HTERT RPE-1 (cell line): Measurements from ENCODE around the gene FKBP2.

ENCODE experiments used
- in situ Hi-C: fragments of 300-500 bp; cut with MboI; formaldehyde crosslinking; loops from 4 replicates; pipeline ENCODE4 v1.14.3; 2020; ENCODE audit warnings: low sequenced_read_pairs

FKBP2 gene

DNA sequence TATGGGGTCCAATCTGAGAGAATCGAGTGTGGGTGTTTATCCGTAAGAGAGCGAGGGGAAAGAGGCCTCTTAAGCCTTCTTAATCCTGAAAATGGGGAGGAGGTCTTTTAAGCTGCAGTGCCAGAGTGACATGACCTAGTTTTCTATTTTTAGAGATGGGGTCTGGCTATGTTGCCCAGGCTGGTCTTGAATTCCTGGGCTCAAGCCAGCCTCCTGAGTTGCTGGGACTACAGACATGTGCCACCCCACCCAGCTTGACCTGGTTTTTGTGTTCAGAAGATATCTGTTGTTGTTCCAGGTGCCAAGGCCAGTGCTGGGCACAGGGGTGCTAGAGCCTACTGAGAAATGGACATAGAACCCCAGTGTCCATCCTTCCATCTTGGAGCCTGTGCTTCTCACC is 42.2 kb downstream of the FKBP2 start:
- in situ Hi-C loops, result no loop called here

DNA sequence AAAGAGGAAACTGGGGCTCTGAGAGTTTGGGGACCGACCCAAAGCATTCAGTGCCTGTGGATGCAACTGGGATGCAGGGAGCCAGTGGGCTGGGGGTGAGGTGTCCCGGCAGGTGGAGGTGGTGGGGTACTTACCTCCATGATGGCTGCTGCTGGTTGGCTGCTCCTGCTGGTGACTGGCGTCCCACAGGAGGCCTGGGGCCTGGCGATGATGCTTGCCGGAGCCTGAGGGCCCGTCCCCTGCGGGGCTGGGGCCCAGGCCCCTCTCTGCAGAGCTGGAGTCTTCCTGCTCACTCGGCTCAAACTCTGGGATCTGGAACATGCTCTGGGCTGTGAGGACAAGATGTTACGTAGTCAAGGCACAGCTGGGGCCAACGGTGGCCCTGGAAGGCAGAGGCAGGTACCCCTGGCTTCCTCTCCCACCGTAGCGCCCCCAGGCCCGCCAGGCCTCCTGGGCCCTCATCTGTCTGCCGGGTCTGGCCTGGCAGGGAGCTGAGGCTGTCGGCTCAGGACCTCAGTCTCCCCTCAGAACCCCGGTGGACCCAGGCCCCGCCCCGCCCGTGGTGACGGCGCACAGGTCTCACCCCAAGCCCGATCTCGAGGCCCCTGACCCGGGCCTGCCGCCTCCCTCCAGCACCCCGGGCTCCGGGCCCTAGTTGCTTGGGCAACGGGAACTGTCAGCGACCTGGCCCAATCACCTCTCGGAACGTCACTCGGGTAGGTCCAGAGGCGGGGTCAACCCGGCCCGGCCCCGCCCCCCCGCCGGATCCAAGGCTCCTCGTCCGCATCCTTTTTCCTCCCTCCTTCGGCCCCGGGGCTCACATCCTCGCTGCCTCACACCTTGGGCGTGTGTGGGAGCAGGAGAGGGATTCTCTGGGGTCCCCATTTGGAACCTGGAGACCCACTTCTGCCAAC is 43.4 kb downstream of the FKBP2 start, which contains the start of gene BAD:
Gene BAD, minus strand, starts transcription at position 618 of the 914 bp plus-strand sequence. Its CDS starts 297 bp downstream, at position 321.
- in situ Hi-C loops, result no loop called here

DNA sequence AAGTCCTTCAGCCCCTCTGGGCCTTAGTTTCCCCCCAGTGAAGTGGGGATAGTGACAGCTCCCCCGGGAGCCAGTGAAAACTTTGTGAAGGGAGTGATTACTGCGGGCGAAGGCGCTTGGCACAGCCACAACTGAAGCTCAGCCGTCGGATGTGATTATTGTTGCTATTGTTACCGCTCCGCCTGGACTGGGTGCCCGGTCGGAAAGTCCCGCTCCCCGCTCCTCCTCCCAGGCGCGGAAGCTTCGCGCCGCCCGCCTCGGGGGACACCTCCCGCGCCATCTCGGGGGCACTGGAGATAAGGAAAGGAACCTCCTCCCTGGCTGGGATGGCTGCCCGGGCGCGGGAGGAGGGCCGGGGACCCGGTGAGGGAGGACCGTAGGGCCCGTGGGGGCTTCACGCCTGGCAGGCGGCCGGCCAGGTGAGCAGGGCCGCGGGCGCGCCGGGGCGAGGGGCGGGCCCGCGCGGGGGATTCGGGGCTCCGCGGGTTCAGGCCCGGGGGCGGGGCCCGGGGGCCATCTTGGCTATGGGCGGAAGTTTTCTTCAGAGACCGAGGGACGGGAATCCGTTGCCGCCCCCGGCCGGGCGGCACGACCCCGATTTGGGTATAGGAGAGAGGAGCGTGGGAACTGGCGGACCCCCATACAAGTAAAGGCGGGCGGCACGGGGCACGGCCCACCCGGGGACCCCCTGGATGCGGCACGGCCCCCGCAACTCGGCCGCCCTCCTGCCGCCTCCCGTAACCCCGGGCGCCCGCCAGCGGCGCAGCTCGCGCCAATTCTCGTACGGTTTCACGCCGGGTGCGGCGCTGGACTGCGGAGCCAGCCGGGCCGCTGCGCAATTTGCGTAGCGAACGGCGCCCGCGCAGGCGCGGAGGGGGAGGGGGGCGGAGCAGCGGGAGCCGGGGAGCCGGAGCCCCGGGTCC is 44.3 kb downstream of the FKBP2 start, which contains the start of gene GPR137:
Gene GPR137, plus strand, starts transcription at position 887 of the 923 bp plus-strand sequence. CDS start 677 bp downstream, outside the sequence.
- in situ Hi-C loops, result no loop called here

DNA sequence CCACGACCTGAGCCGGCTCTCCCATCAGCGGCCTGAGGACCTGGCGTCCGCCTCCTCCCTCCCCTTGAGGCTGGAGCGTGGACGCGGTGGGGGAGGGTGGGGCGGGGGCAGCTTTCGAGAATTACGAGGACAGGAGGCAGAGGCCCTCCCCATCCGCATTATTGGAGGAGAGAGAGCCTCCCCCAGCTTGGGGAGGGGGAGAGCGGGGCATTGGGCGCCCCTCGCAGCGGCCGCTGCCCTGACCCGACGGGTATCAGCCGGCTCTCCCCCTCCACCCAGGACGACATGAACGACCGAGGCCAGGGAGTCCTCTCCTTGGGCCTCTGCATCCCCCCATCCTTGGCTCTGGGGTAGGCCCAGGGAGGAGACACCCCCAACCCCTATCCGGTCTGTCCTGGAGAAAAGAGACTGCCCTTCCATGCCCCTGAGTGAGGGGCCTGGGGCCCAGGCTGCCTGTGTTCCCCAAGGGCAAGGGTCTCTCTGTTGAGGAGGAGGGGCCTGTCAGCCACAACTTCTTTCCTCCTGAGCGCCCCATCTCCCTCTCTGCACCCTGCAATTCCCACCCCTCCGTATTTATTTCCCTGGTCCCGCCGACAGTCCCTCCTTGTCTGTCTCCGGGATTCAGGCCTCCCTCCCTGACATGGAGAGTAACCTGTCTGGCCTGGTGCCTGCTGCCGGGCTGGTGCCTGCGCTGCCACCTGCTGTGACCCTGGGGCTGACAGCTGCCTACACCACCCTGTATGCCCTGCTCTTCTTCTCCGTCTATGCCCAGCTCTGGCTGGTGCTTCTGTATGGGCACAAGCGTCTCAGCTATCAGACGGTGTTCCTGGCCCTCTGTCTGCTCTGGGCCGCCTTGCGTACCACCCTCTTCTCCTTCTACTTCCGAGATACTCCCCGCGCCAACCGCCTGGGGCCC is 45.2 kb downstream of the FKBP2 start:
- in situ Hi-C loops, result no loop called here

DNA sequence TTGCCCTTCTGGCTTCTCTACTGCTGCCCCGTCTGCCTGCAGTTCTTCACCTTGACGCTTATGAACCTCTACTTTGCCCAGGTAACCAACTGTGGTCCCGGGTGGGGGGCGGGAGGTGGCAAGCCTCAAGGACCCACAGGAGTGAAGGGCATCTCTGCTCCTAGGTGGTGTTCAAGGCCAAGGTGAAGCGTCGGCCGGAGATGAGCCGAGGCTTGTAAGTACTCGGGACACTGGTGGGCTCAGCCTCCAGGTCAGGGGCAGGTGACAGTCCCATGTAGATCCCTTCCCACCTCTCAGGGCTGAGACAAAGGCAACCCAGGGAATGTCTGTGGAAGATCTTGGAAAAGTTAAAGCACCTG is 45.9 kb downstream of the FKBP2 start:
- in situ Hi-C loops, result no loop called here

DNA sequence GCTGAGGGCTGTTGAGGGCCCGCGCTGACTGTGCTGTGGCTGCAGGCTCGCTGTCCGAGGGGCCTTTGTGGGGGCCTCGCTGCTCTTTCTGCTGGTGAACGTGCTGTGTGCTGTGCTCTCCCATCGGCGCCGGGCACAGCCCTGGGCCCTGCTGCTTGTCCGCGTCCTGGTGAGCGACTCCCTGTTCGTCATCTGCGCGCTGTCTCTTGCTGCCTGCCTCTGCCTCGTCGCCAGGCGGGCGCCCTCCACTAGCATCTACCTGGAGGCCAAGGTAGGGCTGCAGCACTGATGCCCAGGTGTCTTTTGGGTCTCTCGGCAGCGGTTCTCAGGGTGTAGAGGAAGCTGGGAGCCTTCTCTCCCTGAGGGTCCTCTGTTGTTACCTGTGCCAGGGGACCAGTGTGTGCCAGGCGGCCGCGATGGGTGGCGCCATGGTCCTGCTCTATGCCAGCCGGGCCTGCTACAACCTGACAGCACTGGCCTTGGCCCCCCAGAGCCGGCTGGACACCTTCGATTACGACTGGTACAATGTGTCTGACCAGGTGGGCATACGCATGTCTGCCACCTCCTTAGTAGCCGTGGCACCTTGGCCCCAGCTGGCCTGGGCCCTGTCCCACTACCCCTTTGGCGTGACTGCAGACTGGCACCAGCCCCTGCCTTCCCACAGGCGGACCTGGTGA is 46.9 kb downstream of the FKBP2 start:
- in situ Hi-C loops, result no loop called here

DNA sequence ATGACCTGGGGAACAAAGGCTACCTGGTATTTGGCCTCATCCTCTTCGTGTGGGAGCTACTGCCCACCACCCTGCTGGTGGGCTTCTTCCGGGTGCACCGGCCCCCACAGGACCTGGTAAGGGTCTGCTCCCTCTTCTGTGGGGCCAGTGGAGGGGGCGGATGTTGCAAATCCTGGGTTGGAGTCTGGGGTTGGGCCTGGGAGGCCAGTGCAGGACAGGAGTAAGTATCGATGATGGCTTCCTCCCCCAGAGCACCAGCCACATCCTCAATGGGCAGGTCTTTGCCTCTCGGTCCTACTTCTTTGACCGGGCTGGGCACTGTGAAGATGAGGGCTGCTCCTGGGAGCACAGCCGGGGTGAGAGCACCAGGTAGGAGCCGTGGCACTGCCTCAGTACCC is 47.5 kb downstream of the FKBP2 start:
- in situ Hi-C loops, result no loop called here

DNA sequence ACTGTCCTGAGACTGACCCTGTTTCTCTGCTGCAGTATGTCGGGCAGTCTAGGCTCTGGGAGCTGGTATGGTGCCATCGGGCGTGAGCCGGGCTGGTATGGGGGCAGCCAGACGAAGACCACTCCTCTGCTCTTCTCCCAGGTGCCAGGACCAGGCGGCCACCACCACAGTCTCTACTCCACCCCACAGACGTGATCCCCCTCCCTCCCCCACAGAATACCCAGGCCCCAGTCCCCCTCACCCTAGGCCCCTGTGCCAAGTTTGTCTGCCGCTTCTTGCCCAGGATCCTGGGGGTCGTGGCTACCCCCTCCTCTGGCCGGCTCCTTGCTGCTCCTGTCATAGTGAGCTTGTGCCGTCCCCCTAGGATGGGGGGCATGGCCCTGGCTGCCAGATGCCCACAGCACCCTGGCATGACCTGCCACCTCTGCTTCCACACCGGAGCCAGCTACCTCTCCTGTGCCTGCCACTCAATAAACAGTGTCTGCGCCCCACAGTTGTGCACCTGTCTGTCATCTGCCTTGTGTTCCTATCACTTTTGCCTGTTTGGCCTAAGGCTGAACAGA is 48.2 kb downstream of the FKBP2 start:
- in situ Hi-C loops, result no loop called here

DNA sequence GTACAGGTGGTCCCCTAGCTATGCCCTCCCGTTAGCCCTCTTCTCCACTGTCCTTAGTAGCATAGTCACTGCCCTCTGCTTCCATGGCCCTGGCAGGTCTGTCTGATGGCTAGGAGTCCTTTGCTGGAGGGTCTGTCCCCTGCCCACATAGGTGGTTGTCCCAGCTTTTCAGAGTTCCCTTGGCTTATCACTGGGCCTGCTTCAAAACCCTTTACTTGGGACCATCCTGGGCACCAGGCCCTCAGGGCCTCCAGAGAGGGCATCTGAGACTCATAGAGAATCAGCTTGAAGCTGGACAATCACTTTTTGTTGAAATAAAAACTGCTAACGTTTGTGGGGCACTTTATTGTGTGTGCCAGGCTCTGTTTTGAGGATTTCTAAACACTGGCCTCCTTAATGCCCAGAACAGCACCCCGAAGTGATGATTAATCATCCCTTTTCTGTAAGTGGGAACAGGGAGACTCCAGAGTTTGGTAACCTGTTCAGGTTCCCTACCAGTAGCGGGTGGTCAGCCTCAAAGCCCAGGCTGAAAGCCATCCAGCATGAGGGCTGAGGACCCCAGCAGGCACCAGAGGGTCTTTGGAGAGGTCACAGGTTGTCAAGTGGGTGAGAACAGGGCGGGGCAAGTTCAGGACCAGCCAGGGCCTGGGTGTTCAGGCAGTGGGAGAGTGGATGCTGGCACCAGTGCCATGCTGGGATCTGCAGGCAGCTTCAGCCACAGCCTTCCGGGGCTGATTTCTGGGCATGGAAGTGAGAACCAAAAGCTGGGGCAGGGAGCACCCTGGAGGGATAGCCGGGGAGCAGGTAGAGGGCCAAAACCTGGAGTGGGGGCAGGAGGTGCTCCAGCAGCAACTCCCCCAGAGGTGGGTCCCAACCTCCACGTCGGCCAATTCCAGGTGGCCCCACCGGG is 49.7 kb downstream of the FKBP2 start:
- in situ Hi-C loops, result no loop called here

DNA sequence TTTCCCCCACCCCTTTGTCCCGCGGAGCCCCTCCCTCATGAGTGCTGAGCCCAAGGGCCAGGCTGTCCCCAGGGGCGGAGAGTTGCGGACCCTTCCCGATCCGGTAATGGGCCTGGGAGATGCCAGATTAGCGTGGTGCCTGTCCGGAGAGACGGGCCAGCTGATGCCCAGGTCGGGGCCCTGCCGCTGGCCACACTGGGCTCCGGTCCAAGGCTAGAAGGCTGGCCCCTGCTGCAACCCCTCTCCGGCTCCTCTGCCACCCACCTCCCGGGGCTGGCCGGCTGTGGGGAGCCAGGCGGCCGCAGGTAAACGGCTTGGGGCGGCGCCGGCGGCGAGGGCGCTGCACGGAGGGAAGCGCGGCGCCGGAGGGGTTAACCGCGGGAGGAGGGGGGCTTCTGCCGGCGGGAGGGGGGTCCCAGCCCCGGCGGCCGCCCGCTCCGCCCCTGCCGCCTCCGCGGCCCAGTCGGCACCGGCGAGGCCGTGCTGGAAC is 50.4 kb downstream of the FKBP2 start, which contains the start of gene KCNK4:
Gene KCNK4, plus strand, starts transcription at position 41 of the 490 bp plus-strand sequence. CDS start 1,717 bp downstream, outside the sequence.
- in situ Hi-C loops, result no loop called here

DNA sequence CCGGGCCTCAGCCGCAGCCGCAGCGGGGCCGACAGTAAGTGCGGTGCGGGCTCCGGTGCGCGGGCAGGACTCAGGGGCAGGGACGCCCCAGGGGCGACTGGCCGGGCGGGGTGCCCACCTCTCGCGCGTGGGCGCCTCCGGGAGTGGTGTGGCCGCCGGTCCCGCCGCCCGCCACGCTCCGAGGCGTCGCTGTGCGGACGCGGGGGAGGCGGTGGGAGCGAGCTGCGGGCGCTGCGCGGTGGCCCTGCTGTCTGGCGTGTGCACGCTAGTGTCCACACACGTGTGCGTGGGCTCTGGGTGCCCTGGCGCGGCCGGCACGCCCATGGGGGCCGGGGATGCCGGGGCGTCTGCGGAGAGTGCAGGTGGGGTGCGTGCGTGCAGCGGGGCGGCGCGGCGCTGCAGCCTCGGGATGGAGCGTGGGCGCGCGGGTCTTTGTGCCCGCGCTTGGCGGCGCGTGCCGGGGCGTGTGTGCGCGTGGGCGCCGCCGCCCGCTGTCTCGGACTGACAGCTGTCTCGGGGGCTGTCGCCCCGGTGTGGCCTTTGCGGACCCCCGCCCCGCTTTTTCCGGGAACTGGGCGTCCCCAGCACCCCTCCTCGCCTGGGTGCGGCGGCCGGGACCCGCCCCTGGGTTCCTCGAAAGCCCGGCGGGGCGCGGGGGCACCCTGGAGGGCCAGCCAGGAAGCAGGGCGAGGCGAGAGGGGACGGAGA is 51.0 kb downstream of the FKBP2 start:
- in situ Hi-C loops, result no loop called here

DNA sequence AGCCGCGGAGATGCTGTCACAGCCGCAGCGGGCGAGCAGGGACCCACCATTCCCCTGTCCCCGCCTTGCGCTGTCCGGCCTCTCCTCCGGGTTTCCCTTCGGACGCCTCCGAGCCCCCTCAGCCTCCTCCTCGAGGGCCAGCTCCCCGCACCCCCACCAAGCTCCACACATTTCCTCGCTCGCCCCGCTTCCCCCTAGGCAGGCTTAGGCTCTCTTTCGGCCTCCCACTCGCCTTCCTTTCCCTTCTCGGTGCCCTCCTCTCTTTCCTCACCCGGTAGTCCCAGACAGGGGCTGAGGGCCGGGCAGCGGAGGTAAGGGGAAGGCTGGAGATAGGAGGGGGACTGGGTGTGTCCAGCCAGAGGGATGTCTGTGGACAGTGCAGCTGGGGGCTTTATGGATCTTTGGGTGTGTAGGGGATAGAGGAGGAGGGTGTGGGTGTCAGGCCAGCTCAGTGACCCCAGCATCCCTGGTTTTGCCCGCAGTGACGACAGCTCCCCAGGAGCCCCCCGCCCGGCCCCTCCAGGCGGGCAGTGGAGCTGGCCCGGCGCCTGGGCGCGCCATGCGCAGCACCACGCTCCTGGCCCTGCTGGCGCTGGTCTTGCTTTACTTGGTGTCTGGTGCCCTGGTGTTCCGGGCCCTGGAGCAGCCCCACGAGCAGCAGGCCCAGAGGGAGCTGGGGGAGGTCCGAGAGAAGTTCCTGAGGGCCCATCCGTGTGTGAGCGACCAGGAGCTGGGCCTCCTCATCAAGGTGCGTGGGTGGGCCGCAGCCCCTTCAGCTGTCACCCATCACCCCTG is 51.8 kb downstream of the FKBP2 start:
- in situ Hi-C loops, result no loop called here
